Non-pigmented ciliary epithelial cell (primary cell): Measurements from ENCODE around the gene MRPS6.

Source experiments
- DNase-seq: peaks from one replicate; pipeline ENCODE4 v3.0.0-alpha.2; 2010; ENCODE audit warnings: low read depth

Gene MRPS6

GRCh38 chr21:34133392-34133791 is 60.0 kb downstream of the MRPS6 start:
- no peak for DNase-seq

GRCh38 chr21:34133802-34134201 is 60.4 kb downstream of the MRPS6 start:
- DNase-seq = no peak

- DNase-seq = no peak
Observed at GRCh38 chr21:34135330-34135729, 62.0 kb downstream of the MRPS6 start.

GRCh38 chr21:34141373-34141772 is 68.0 kb downstream of the MRPS6 start:
- DNase-seq = no peak

- DNase-seq = no peak
Observed at GRCh38 chr21:34143685-34144182, 70.4 kb downstream of the MRPS6 start.

GRCh38 chr21:34144224-34144623 is 70.8 kb downstream of the MRPS6 start:
- DNase-seq = no peak

GRCh38 chr21:34147792-34148418 is 74.5 kb downstream of the MRPS6 start:
- no peak for DNase-seq

- DNase-seq = no peak
Observed at GRCh38 chr21:34148419-34148804, 75.0 kb downstream of the MRPS6 start.

GRCh38 chr21:34148826-34149558 is 75.6 kb downstream of the MRPS6 start:
- DNase-seq = no peak

- DNase-seq = no peak
Observed at GRCh38 chr21:34152500-34152899, 79.1 kb downstream of the MRPS6 start.

GRCh38 chr21:34154878-34155277 is 81.5 kb downstream of the MRPS6 start:
- no peak for DNase-seq

- no peak for DNase-seq
Observed at GRCh38 chr21:34156957-34157356, 83.6 kb downstream of the MRPS6 start.

GRCh38 chr21:34157521-34157920 is 84.1 kb downstream of the MRPS6 start:
- DNase-seq = no peak

GRCh38 chr21:34158866-34159835 is 85.8 kb downstream of the MRPS6 start:
- DNase-seq = no peak

- DNase-seq = no peak
Observed at GRCh38 chr21:34166468-34166867, 93.1 kb downstream of the MRPS6 start.

- DNase-seq = no peak
Observed at GRCh38 chr21:34170886-34171285, 97.5 kb downstream of the MRPS6 start.

- DNase-seq = no peak
Observed at GRCh38 chr21:34174470-34174869, 101.1 kb downstream of the MRPS6 start.

GRCh38 chr21:34176448-34176847 is 103.1 kb downstream of the MRPS6 start:
- DNase-seq = no peak

- DNase-seq = no peak
Observed at GRCh38 chr21:34177919-34178567, 104.7 kb downstream of the MRPS6 start.

- DNase-seq = no peak
Observed at GRCh38 chr21:34179204-34179935, 106.0 kb downstream of the MRPS6 start.

- no peak for DNase-seq
Observed at GRCh38 chr21:34180407-34180806, 107.0 kb downstream of the MRPS6 start.
